ELR (cell line): ENCODE data around the gene CSNK1G2.
A peak's percentile ranks its signal among the peaks of the same experiment; 100 is the strongest.

ENCODE experiments used
- DNase-seq: peaks from one replicate; pipeline ENCODE4 v3.0.0-alpha.2; 2015; ENCODE audit warnings: low read depth

Gene CSNK1G2

DNA sequence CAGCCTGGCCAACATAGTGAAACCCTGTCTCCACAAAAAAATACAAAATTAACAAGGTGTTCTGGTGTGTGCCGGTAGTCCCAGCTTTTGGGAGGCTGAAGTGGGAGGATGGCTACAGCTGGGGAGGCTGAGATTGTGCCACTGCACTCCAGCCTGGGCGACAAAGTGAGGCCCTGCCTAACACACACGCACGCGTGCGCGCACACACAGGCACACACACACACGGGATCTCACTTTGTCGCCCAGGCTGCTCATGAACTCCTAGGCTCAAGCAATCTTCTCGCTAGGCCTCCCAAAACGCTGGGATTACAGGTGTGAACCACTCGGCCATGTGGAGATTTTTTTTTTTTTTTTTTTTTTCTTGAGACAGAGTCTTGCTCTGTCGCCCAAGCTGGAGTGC lies 77.8 kb downstream of the CSNK1G2 start:
- DNase-seq, result no peak

GRCh38 chr19:2021453-2022140 lies 80.6 kb downstream of the CSNK1G2 start:
- DNase-seq, result no peak

DNA sequence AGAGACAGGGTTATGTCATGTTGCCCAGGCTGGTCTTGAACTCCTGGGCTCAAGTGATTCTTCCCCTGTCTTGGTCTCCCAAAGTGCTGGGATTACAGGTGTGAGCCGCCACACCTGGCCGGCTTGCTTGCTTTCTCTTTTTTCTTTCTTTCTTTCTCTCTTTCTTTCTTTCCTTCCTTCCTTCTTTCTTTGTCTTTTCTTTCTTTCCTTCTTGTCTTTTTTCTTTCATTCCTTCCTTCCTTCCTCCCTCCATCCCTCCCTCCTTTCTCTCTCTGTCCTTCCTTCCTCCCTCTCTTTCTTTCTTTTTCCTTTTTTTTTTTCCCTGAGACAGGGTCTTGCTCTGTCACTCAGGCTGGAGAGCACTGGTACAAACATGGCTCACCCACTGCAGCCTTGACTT lies 81.3 kb downstream of the CSNK1G2 start:
- DNase-seq, result no peak

- no peak for DNase-seq
These were observed 85.8 kb downstream of the CSNK1G2 start for GRCh38 chr19:2026770-2027169.

GRCh38 chr19:2027361-2027760 lies 86.4 kb downstream of the CSNK1G2 start:
- DNase-seq, result peak; percentile 50
